SKM-1 (cell line): Measurements from ENCODE around the gene RAB11FIP5.

Experiments used
- DNase-seq: peaks from one replicate; lab custom pipeline; 2025; ENCODE audit not compliant: unreplicated experiment; lab: John Stamatoyannopoulos, UW

Gene RAB11FIP5

GRCh38 chr2:73085691-73086090, 27.1 kb downstream of the RAB11FIP5 start:
- DNase-seq, result peak; percentile 48

GRCh38 chr2:73084971-73085370, 27.8 kb downstream of the RAB11FIP5 start:
- DNase-seq, result no peak

- no peak for DNase-seq
These were observed 28.6 kb downstream of the RAB11FIP5 start for GRCh38 chr2:73083886-73084800.

GRCh38 chr2:73082523-73083410, 30.0 kb downstream of the RAB11FIP5 start:
- DNase-seq, result no peak

- DNase-seq, result no peak
These were observed 31.5 kb downstream of the RAB11FIP5 start for GRCh38 chr2:73081181-73081671.

- DNase-seq, result no peak
These were observed 32.2 kb downstream of the RAB11FIP5 start for GRCh38 chr2:73080321-73081131.

GRCh38 chr2:73079636-73080035, 33.1 kb downstream of the RAB11FIP5 start:
- no peak for DNase-seq

GRCh38 chr2:73078457-73079411, 34.0 kb downstream of the RAB11FIP5 start:
- no peak for DNase-seq

- no peak for DNase-seq
These were observed 35.3 kb downstream of the RAB11FIP5 start for GRCh38 chr2:73077424-73077795.

- no peak for DNase-seq
These were observed 35.9 kb downstream of the RAB11FIP5 start for GRCh38 chr2:73076701-73077423.

GRCh38 chr2:73075477-73076373, 37.0 kb downstream of the RAB11FIP5 start:
- no peak for DNase-seq

GRCh38 chr2:73074110-73075069, 38.4 kb downstream of the RAB11FIP5 start:
- no peak for DNase-seq

GRCh38 chr2:73072416-73072815, 40.3 kb downstream of the RAB11FIP5 start:
- no peak for DNase-seq

GRCh38 chr2:73072129-73072395, 40.7 kb downstream of the RAB11FIP5 start:
- DNase-seq, result no peak

GRCh38 chr2:73071360-73072128, 41.2 kb downstream of the RAB11FIP5 start, which contains the start of gene SFXN5:
TSS of gene SFXN5 (minus strand) at chr2:73071712. CDS start at chr2:73071705, 7 bp downstream.
- DNase-seq, result peak; percentile 74

- DNase-seq, result no peak
These were observed 41.9 kb downstream of the RAB11FIP5 start for GRCh38 chr2:73070643-73071359.
